EL (cell line): ENCODE data around the gene TDRD10.
A peak's percentile ranks its signal among the peaks of the same experiment; 100 is the strongest.

Experiments
- DNase-seq: peaks from one replicate; pipeline ENCODE4 v3.0.0-alpha.2; 2016

The TDRD10 gene

GRCh38 chr1:154557248-154557938 lies 55.4 kb downstream of the TDRD10 start:
- no peak for DNase-seq

- peak; percentile 34 for DNase-seq
These were observed 56.1 kb downstream of the TDRD10 start, which contains the start of gene UBE2Q1 for GRCh38 chr1:154557939-154558719. Gene UBE2Q1 (minus strand): TSS chr1:154558662. CDS start chr1:154558553, 109 bp downstream.

- DNase-seq = peak; percentile 99
These were observed 56.9 kb downstream of the TDRD10 start for GRCh38 chr1:154558720-154559465.

- DNase-seq = peak; percentile 91
These were observed 57.5 kb downstream of the TDRD10 start for GRCh38 chr1:154559466-154560044.

GRCh38 chr1:154565876-154566275 lies 63.9 kb downstream of the TDRD10 start:
- DNase-seq = no peak

- peak; percentile 41 for DNase-seq
These were observed 65.6 kb downstream of the TDRD10 start, which contains the start of gene CHRNB2 for GRCh38 chr1:154567386-154568156. Gene CHRNB2 (plus strand): TSS chr1:154567778. CDS start chr1:154568045, 267 bp downstream.

- no peak for DNase-seq
These were observed 66.3 kb downstream of the TDRD10 start for GRCh38 chr1:154568157-154568815.

- no peak for DNase-seq
These were observed 69.4 kb downstream of the TDRD10 start for GRCh38 chr1:154571244-154571963.

- DNase-seq = no peak
These were observed 69.9 kb downstream of the TDRD10 start for GRCh38 chr1:154571964-154572288.

GRCh38 chr1:154572468-154573167 lies 70.6 kb downstream of the TDRD10 start:
- DNase-seq = no peak

- no peak for DNase-seq
These were observed 71.1 kb downstream of the TDRD10 start for GRCh38 chr1:154573168-154573510.

- DNase-seq = peak; percentile 37
These were observed 72.7 kb downstream of the TDRD10 start for GRCh38 chr1:154574716-154575115.

- DNase-seq = no peak
These were observed 73.3 kb downstream of the TDRD10 start for GRCh38 chr1:154575147-154575927.

- no peak for DNase-seq
These were observed 74.0 kb downstream of the TDRD10 start for GRCh38 chr1:154575951-154576566.

GRCh38 chr1:154577346-154578057 lies 75.5 kb downstream of the TDRD10 start:
- DNase-seq = no peak

- no peak for DNase-seq
These were observed 76.0 kb downstream of the TDRD10 start for GRCh38 chr1:154578058-154578418.

- no peak for DNase-seq
These were observed 77.4 kb downstream of the TDRD10 start for GRCh38 chr1:154579374-154579773.

GRCh38 chr1:154581766-154582165 lies 79.7 kb downstream of the TDRD10 start:
- no peak for DNase-seq

GRCh38 chr1:154582885-154583284 lies 80.9 kb downstream of the TDRD10 start:
- no peak for DNase-seq
